ENCODE measurements around the gene ARHGAP20.

The ARHGAP20 gene

DNA sequence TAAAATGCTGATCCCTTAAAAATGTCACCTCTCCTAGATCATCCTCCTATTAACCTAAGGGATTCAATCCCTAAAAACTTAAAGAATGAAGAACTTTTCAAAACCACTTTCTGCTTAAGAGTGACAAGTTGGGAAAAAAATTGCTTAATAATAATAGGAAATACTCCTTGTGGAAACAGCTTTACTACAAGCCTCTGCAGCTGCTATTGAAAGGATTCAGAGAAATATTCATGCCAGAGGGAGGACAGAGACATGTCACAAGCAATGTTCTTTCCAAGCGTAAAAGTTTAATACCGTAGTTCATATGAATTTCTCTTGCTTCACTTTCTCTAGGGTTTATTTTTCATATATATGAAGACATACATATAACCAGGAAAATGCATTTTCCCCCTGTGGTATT is 98.2 kb downstream of the ARHGAP20 start:
- DNase-seq (ENCODE audit: low spot score), result no peak

DNA sequence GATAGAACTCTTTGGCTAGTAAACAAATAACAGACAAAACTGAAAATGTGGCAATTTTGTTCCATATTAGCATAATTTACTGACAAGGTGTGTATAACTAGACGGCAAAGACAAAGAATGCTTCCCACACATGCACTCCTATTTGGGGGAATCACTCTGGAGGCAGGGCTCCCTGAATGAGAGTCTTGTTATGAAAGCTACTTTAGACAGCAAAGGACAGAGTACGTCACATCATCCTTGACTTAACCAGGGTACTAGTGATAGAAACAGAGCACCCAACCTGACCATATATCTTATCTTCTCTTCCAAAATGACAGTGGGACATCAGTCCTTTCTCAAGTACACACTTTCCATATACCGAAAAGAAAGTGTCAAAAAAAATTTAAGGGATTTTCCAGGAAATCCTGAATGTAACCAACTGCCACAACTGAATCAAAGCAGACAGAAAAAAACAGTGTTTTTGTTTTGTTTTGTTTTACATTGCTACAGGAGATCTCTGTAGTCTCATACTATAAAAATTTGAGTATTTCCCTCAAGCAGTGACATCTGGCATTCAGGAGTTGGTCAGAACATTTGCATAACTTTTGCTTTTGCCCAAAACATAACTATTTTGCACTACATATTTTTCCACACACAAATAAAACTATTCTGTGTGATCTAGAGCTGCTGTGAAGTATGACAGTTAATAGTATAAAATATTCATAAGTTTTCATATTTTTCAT is 98.9 kb downstream of the ARHGAP20 start:
- DNase-seq (ENCODE audit: low spot score), result no peak

DNA sequence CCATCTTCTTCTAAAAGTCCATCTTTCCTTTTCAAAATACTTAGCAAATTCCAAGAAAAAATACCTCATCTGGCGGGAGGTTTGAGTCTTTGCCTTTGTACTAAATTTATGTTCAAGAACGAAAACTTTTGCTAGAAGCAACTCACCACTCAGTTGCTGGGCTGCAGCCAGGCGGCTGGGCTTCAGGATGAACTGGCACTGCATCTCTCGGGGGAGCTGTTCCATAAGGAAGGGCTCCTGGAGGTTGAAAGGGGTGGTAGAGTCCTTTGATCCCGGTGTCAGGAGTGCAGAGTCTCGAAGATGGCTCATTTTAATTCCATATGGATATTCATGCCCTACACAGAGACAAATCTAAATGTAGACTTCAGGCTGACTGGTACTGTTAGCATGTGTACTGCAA is 105.8 kb downstream of the ARHGAP20 start:
- DNase-seq (ENCODE audit: low spot score), result no peak

DNA sequence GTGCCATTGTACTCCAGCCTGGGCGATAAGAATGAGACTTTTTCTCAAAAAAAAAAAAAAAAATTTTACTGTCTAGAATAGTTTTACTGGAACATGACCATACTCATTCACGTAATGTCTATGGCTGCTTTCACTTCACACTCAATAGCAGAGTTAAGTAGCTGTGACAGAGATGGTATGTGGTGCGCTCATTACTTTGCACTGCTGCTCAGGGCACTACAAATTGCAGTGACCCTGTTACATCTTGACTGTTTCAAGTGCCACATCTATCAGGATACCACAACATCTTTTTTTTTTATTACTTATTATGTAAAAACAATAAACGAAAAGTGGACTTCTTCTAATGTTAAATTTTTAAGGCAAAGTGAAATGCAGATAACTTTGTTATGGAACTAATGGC is 110.3 kb downstream of the ARHGAP20 start:
- no peak for DNase-seq (ENCODE audit: low spot score)

DNA sequence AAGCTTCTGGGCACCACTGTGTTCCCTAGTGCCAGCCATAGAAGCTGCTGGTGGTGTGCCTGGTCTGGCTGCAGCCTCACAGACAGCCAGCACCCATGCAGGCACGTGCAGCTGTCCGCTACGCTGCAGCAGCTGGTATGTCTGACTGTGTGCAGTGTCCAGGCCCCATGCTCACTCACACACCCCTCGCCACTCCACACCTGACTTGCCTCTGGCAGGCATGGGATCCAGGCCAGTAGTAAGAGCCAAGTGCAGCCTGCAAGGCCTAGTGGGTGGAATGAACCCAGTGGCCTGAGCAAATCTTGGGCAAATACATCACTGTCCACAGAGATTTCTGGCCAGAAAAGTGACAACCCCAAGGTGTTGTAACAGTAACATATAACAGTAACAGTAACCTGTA is 111.9 kb downstream of the ARHGAP20 start:
- no peak for DNase-seq (ENCODE audit: low spot score)

DNA sequence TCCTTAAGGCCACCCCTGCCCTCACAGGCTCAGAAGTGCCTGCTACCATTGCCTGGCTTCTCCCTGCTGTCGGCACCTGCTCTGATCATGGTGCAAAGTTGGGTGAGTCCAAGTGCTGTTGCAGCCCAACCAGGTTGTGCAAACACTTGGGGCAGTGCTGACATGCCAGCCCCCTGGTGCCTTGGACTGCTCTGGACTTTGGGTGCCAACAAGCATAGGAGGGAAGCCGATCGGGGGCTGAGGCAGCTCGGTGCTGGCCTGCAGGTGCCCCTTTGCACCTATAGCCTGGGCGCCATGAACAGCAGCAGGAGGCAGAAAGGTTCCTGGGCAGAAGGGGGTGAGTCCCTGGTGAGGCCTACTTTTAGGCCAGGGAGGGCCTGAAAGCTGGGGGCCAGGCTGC is 113.0 kb downstream of the ARHGAP20 start:
- no peak for DNase-seq (ENCODE audit: low spot score)

DNA sequence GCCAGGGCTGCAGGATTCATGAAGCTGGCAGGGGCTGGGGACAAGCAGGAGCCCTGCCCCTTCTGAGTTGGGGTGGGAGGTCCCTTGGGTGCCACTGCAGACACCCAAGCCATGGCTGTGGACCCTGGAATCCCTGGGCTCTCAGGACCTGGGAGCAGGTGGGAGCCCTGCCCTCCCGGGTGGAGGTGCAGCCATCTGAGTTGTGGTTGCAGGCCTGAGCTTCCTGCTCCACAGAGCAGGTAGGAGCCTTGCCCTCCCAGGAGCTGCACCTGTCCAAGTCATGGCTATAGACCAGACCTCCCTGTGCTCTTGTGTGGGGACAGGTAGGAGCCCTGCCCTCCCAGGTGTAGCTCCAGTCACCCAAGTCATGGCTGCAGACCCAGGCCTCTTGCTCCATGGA is 113.5 kb downstream of the ARHGAP20 start:
- no peak for DNase-seq (ENCODE audit: low spot score)

DNA sequence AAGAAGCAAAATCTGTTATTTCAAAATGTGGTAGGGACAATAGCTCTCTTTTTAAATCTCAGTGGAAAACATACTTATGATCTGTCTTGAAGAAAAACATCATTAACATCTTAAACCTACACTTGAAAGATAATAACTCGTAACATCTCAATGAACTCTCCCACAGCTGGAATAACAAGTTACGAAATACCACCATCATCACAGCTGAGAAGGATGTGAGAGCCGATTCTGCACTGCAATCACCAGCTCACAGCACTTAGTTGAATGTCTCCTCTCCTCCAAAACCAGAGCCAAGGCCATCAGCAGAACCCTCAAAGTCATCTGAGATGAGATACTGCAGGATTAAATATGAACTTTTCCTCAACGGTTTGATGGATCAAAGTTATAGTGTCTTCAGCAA is 124.3 kb downstream of the ARHGAP20 start:
- DNase-seq (ENCODE audit: low spot score), result no peak

DNA sequence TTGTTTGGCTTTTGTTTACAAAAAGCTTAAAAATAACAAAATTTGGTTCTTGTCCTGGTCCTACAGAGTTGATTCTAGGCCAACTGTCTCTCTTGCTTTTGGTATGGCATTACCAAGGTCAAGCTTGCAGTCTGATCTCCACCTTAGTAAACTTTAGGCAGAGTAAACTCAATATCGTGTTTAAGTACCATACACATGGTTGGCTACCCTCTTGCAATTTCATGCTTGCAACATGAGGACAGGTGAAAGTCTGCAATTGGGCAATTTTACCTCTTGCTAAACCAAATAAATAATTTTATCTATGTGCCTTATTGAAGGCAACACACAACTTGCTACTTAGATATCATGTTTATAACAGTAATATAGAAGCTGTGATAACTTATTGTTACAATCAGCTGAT is 125.1 kb downstream of the ARHGAP20 start:
- DNase-seq (ENCODE audit: low spot score), result no peak

DNA sequence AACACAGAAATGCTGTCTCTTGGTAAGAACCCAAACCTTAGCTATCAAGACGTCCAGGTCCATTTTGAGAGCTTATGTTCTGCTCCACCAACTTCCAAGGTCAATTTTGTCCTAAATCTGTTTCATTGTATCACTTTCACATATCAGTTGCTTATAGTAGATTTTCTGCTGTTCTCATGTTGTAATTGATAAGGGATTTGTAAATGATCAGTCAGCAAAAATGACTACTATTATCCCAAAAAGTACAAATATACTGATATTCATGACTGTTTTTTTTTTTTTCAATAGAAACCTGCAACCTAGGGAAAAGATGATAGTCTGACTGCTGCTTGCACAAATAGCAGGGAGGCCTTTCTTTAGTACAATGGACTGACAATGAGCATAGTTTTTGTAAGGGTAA is 128.1 kb downstream of the ARHGAP20 start:
- DNase-seq (ENCODE audit: low spot score), result no peak

DNA sequence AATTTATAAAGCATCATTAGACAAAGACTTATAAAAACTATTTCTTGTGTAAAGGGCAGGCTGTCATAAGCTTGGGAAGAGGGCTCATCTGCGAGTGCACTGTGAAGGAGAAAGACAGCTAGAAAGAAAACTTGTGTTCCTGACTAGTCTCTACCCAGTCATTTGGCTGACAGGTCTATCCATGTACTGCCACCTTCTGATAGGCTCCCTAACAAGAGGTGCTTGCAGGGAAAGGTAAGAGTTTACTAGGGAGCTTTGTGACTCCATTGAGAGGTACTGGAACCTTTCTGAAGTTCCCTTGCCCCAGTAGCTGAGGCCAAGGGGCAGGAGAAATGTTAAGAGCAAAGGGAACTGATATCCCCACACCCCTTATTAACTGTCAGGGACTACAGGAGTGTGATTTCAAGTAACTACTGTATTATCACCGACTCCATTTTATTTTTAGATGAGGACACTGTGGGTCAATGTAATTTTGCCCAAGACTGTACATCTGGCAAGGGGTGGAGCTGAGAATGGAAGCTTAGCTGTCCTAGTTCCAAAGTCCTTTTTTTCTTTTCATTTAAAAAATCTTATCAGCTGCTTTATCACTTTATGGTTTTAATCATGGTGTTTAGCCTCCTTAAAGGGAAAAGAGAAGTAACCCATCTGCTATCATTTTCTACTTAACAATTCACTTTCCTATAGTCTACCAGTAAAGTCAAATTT is 129.4 kb downstream of the ARHGAP20 start:
- no peak for DNase-seq (ENCODE audit: low spot score)

DNA sequence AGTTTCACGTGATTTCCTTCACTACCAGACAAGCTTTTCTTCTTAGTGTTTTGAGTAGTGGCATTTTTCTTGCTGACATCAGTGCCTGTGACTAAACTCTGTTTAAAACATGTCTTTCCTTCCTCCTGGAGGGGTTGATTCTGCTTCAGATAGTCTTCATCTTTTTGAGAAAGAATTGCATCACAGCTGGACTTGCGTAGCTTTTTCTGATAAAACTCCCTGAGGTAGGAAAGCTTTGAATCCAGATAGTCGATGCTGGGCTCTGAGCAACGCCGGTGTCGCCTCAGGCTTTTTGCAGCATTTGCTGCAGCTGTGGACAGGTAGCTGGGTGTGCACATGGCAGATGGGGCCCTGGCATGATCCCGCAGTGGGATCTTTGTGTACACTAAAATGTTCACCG is 131.7 kb downstream of the ARHGAP20 start:
- DNase-seq (ENCODE audit: low spot score), result no peak

DNA sequence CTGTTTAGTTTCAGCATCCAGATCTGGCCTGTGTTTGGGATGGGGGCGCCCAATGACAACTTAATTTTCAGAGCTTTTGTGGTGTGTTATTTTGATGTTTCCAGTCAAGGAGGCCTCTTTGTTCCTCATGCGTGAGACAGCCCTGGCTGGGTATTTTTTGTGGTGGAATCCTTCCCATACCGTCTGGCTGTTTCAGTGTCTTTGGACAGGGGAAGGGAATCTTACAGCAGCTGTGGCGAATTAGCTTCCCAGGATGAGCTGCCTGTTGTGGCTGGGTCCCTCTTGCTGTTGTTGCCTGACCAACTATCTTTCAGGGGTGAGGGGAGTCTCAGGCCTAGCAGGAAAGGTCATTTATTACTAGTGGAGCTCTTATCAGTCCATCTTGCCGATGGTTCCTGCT is 138.8 kb downstream of the ARHGAP20 start:
- DNase-seq (ENCODE audit: low spot score), result no peak

DNA sequence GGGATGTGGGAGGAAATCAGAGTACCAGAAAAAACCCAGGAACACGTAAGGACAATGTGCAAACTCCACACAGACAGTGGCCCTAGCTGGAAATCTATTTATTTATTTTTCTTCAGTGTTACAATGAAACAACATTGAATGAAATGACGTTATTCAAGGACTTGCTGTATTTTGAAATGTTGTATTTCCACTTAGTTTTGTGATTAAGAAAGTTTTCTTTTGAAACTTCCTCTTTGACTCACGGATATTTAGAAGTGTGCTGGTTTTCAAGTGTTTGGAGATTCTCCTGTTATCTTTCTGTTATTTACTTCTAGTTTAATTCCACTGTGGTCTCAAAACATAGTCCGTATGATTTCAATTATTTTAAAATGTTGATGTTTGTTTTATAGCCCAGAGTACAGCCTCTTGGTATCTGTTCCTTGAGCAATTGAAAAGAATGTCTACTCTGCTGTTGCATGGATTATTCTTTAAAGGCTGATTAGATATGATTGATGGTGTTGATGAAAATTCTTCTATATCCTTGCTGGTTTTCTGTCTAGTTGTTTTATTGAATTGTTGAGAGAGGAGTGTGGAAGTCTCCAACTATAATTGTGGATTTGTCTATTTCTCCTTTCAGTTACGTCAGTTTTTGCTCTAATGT is 141.0 kb downstream of the ARHGAP20 start:
- no peak for DNase-seq (ENCODE audit: low spot score)

DNA sequence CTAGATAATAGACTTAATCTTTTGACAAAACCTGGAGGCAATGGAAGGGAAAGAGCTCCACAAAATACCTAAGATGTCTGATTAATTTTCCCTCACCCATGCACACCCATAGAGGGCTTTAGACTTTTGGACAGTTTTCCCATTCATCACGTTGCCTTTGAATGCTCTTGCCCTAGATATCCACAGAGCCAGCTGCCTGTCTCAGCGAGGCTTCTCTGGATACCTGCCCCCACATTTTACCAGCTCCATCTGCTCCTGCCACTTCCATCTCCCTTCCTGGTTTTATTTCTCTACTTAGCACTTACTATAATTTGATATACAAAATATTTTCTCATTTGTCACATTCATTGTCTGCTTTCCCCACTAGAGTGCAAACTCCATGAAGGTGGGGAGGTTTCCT is 145.7 kb downstream of the ARHGAP20 start:
- no peak for DNase-seq (ENCODE audit: low spot score)

DNA sequence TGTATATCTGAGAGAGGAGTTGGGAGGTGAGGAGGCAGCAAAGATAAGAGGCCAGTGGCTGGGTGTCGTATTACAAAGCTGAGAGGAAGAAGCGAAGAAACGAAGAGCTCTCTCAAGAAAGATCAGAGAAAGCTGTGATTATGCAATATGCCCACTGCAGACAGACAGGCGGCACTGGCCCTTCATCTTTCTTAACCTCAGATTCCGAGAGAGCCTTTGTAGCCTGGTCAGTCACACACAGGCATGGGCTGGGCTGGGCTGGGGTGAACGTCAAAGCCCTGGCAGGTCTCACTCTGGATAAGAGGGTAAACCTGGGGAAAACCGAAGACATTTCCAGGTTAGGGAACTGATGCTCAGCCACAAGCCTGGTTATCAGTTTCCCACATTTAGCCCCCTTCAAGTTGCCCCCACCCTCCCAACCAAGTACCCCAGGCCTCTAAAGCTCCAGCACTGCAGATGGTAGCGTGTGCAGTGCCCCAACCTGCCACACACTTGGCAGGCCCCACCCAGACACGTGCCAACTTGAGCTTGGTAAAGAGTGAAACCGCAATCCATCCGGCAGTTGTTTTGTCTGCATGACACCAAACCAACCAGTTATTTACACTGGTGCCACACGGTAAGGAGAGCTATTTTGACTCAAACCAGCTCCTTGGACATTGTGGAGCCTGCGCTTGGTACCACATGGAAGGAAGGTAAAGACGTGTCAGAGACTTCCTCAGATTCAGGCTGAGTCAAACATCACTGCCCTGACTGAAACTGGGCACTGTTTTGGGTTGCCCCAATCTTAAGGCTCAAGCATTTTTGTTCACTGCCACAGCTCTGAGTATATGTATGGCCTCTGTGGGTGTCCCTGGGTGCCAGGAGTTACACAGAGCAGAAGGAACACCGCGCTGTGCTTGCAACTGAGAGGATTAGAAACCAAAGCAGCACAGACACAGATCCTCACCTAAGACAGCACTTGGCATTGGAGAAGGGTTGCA is 146.6 kb downstream of the ARHGAP20 start:
- no peak for DNase-seq (ENCODE audit: low spot score)

DNA sequence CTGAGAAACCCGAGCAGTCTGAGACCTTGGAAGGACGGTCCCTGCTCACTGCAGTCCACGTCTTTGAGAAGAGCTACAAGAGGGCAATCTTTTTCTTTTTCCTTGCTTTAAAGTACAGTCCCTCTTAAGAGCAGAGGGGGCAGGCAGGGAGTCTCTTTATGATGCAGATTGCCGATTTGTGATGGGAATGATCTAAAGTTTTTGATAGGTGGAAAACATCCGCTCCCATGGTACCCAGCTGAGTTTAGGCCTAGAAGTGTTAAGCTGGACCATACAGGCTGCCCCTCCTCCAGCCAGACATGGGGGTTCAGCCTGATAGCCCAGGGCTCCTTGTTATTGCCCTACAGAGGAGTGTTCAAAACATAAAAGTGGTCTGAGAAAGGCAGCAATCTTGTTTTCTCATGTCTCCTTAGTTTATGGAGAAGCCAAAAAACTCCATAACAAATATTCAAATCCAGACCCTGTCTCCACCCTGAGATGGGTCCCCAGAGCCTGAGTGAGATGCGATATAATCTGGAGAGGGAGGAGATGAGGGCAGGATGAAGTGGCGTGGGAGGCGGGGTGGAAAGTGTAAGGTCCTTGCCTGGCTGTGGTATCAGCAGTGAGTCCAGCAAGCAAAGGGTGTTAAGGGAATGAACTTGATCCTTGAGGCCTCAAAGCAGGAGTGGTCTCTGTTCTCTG is 147.4 kb downstream of the ARHGAP20 start:
- DNase-seq (ENCODE audit: low spot score), result no peak

DNA sequence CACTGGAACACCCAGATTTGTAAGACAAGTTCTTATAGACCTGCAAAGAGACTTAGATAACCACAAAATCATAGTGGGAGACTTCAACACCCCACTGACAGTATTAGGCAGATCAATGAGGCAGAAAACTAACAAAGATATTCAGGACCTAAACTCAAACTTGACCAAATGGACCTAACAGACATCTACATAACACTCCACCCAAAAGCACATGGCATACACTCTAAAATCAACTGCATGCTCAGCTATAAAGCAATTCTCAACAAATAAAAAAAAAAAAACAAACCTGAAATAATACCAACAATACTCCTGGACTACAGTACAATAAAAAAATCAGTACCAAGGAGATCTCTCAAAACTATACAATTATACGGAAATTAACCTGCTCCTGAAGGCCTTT is 167.5 kb downstream of the ARHGAP20 start:
- no peak for DNase-seq (ENCODE audit: low spot score)

DNA sequence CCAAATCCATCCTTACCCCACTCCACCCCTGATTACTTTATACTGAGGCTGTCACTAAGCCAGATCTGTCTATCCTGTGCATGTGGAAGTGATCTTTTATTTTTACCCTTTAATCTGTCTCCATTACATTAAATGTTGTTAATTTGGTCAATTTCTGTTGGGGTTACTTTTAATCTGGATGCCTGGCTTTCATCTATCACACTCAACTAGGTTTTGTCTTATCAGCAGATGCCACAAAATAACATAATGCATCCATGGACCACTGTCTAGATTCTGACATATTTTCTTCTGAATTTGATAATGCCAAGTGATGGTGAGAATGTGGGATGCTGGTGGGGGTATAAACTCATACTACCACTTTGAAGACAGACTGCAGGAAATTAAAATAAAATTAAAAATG is 174.1 kb downstream of the ARHGAP20 start:
- DNase-seq (ENCODE audit: low spot score), result no peak

DNA sequence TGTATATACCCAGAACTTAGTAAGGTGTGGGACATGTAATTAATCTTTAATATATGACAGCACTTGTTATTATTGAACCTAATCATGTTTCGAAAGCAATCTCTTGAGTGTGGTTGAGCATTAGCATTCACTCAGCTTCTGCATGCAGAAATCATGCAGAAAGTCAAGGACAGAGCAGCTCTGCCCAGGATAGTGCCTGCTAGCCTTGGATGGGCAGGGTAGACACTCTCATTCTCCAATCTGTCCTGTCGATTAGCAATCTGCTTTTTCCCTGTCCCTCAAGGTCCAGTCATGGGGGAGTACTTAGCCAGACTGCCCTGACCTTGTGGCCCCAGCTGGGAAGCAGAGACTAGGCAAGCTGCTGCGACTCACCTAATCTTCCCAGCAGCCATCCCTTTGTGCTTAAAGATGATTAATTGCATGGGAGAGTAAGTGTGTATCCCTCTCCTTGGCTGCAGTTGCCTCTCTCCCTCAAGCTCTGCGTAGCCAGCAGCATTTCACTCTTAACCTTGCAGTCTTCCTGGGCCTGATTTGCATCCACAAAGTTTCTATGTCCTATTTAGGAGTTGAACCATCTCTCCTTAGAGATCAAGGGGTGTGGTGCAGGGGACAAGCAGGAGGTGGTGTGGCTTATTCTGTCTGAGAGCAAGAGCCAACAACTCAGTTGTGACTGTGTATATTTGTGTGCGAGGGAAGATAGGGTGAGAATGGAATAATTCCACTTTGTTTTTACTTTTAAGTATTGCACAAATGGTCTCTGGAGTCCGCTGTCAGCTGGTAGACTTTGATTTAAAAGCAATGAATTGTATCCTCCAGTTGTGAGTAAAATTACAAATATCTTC is 181.1 kb downstream of the ARHGAP20 start:
- DNase-seq (ENCODE audit: low spot score), result no peak

DNA sequence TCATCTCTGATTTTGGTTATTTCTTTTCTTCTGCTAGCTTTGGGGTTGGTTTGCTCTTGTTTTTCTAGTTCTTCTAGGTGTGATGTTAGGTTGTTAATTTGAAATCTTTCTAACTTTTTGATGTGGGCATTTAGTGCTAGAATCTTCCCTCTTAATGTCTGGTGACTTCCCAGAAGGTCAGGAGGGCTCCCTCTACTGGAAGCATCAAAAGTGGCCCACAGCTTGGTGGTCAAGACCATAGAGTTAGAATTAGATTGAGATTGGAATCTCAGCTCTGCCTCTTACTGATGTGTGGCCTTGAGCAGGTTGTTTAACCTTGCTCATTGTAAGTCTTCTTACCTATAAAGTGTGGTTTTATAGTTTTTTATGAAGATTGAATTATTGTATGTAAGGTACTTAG is 183.2 kb downstream of the ARHGAP20 start:
- peak; percentile 1 for DNase-seq (ENCODE audit: low spot score)
